CD4-positive, alpha-beta T cell (primary cell): Measurements from ENCODE around the gene NAXE. TPM values are rescaled to one million over a fixed set of nuclear protein-coding genes. Genes with fewer than 3 reads are reported as not detected.
"Not testable (repeated sequence)": the region's sequence is repeated elsewhere in the genome, so short reads cannot be mapped to it uniquely, and the experiment has no call there.

Source experiments
- ATAC-seq: fragments of 200-7000 bp; cut with Tn5 transposase; one replicate; pipeline ENCODE4 v1.10.0; 2022; ENCODE audit warnings: mild to moderate bottlenecking; ENCODE audit not compliant: poor library complexity
- CTCF ChIA-PET: fragments of 350-600 bp; sonication (Branson Sonifier 250); formaldehyde crosslinking; loops from one replicate; lab custom pipeline; 2021; ENCODE audit warnings: antibody characterized with exemption, inconsistent platforms; lab: Charles Lee
- POLR2A ChIA-PET: fragments of 350-600 bp; sonication (Branson Sonifier 250); formaldehyde crosslinking; loops from one replicate; lab custom pipeline; 2021; ENCODE audit warnings: antibody characterized with exemption, inconsistent platforms; lab: Charles Lee
- DNase-seq, 14 experiments: peaks; one replicate each; pipeline ENCODE4 v3.0.0-alpha.2; 2013 to 2020; ENCODE audit warnings: mixed read lengths in 2 of 14
- H3K27ac ChIP-seq, 2 donors: one replicate each; pipeline versions ENCODE4 v1.5.1 to v1.7.0; 2013; ENCODE audit warnings: low read length in 2 of 2, low read depth in 1 of 2, mild to moderate bottlenecking in 1 of 2
- H3K27me3 ChIP-seq, 2 experiments: 1 replicate in 1 of 2; 2 replicates in 1 of 2; pipeline versions ENCODE4 v1.6.1 to v1.7.0; 2013; ENCODE audit warnings: low read length in 2 of 2, control low read depth in 1 of 2, mild to moderate bottlenecking in 1 of 2, moderate library complexity in 1 of 2; ENCODE audit not compliant: insufficient read depth in 2 of 2, control insufficient read depth in 1 of 2
- H3K36me3 ChIP-seq: one replicate; pipeline ENCODE4 v1.6.1; 2013; ENCODE audit warnings: low read length, control low read depth; ENCODE audit not compliant: insufficient read depth
- H3K4me1 ChIP-seq: one replicate; pipeline ENCODE4 v1.6.1; 2013; ENCODE audit warnings: low read length, control low read depth; ENCODE audit not compliant: insufficient read depth
- H3K4me3 ChIP-seq: one replicate; pipeline ENCODE4 v1.5.1; 2013; ENCODE audit warnings: mild to moderate bottlenecking, low read length, moderate library complexity
- H3K9me3 ChIP-seq, 2 experiments: 1 replicate in 1 of 2; 2 replicates in 1 of 2; pipeline versions ENCODE4 v1.6.1 to v1.7.0; 2013; ENCODE audit warnings: low read length in 2 of 2, mild to moderate bottlenecking in 2 of 2, control low read depth in 1 of 2, moderate library complexity in 1 of 2; ENCODE audit not compliant: control insufficient read depth in 1 of 2, insufficient read depth in 1 of 2
- H3K27ac Mint-ChIP-seq: one replicate; pipeline ENCODE4 v1.8.0; 2020; ENCODE audit warnings: mixed read lengths
- H3K27me3 Mint-ChIP-seq: one replicate; pipeline ENCODE4 v1.8.0; 2021; ENCODE audit warnings: mixed read lengths
- H3K36me3 Mint-ChIP-seq: one replicate; pipeline ENCODE4 v1.8.0; 2021; ENCODE audit warnings: low read depth, mixed read lengths
- H3K4me1 Mint-ChIP-seq: one replicate; pipeline ENCODE4 v1.8.0; 2021; ENCODE audit warnings: low read depth, mixed read lengths
- H3K4me3 Mint-ChIP-seq: one replicate; pipeline ENCODE4 v1.8.0; 2020; ENCODE audit warnings: mild to moderate bottlenecking, mixed read lengths
- H3K9me3 Mint-ChIP-seq: one replicate; pipeline ENCODE4 v1.8.0; 2020; ENCODE audit warnings: mixed read lengths
- CTCF ChIP-seq: fragments of 200-600 bp; IDR thresholded peaks from one replicate; pipeline ENCODE4 v1.8.0; 2022; ENCODE audit warnings: antibody characterized with exemption, mild to moderate bottlenecking
- intact Hi-C, 2 experiments: fragments of 100-400 bp; cut with DNase I in 1 of 2; cut with micrococcal nuclease in 1 of 2; formaldehyde crosslinking; loops; one replicate each; pipeline versions ENCODE4 v1.15.1 to v1.9.0; 2023 to 2025; cut with DNase I, micrococcal nuclease
- total RNA-seq, 174 experiments: library from RNA in 2 of 174; stranded (reverse) in 2 of 174; gene quantifications; one replicate each; pipeline ENCODE4 v1.2.3 and lab custom pipeline; 2021 to 2026

NAXE gene
- total RNA-seq, 2 experiments from 2014 or later: 23.3 to 27.8 TPM

- H3K9me3 Mint-ChIP-seq: no peaks in the 10 kb centered on the region
- intact Hi-C loops: no loop called here
- Histone ChIP-seq H3K27me3 (no peaks in the 10 kb centered on the region), H3K4me3 (no peak overlapping the region), H3K4me1 (peaks cover 35% of the 10 kb centered on the region), H3K9me3 (no peaks in the 10 kb centered on the region), H3K36me3 (no peaks in the 10 kb centered on the region), H3K27ac (no peak overlapping the region)
- DNase-seq (no peak), ATAC-seq (no peak)
- H3K4me1 Mint-ChIP-seq: peaks cover 36% of the 10 kb centered on the region
- peaks cover 9% of the 10 kb centered on the region for H3K36me3 Mint-ChIP-seq
- H3K27ac Mint-ChIP-seq: no peak overlapping the region
- ChIA-PET POLR2A (interaction anchor here (1.7 kb wide), 1 partner anchor 96 kb away, joined by 3 read pairs; no protein-coding TSS in a partner anchor), CTCF (interaction anchor here (0.7 to 0.9 kb wide), 2 partner anchors 22 to 107 kb away, joined by 3 to 4 read pairs; no protein-coding TSS in a partner anchor)
- H3K27me3 Mint-ChIP-seq: no peaks in the 10 kb centered on the region
- TF ChIP-seq CTCF: no peak
- no peak overlapping the region for H3K4me3 Mint-ChIP-seq
These were observed 4.6 kb upstream of the NAXE start for GRCh38 chr1:156586892-156587477.

- not testable (repeated sequence) for ATAC-seq
These were observed 3.6 kb upstream of the NAXE start for GRCh38 chr1:156587927-156588326.

GRCh38 chr1:156589546-156589945 lies 2.0 kb upstream of the NAXE start:
- no peak overlapping the region for H3K4me3 Mint-ChIP-seq
- intact Hi-C loops: no loop called here
- H3K9me3 Mint-ChIP-seq: no peaks in the 10 kb centered on the region
- Histone ChIP-seq H3K9me3 (no peaks in the 10 kb centered on the region), H3K36me3 (peaks cover 16% of the 10 kb centered on the region), H3K27ac (no peak overlapping the region), H3K4me1 (peaks cover 26% of the 10 kb centered on the region), H3K4me3 (no peak overlapping the region), H3K27me3 (no peaks in the 10 kb centered on the region)
- peaks cover 22% of the 10 kb centered on the region for H3K4me1 Mint-ChIP-seq
- DNase-seq (no peak), ATAC-seq (no peak)
- CTCF ChIA-PET: interaction anchor here (2.5 kb wide), 1 partner anchor 19 kb away, joined by 6 read pairs; no protein-coding TSS in a partner anchor
- TF ChIP-seq CTCF: no peak
- H3K27me3 Mint-ChIP-seq: no peaks in the 10 kb centered on the region
- H3K36me3 Mint-ChIP-seq: peaks cover 25% of the 10 kb centered on the region
- no peak overlapping the region for H3K27ac Mint-ChIP-seq
- POLR2A ChIA-PET: interaction anchor here (1.4 kb wide), 1 partner anchor 9 kb away, joined by 3 read pairs; no protein-coding TSS in a partner anchor

More at GRCh38 chr1:156587927-156588326, 3.6 kb upstream of the NAXE start:
- DNase-seq, H3K27ac Mint-ChIP-seq, H3K27me3 Mint-ChIP-seq, H3K36me3 ChIP-seq, H3K4me3 ChIP-seq, intact Hi-C loops, H3K9me3 ChIP-seq, H3K27ac ChIP-seq, H3K9me3 Mint-ChIP-seq, H3K27me3 ChIP-seq, POLR2A ChIA-PET: not testable (repeated sequence)
- H3K4me3 Mint-ChIP-seq: peak overlapping the region; percentile 25
- CTCF ChIA-PET: interaction anchor here (2.5 kb wide), 1 partner anchor 20 kb away, joined by 6 read pairs; no protein-coding TSS in a partner anchor
- H3K4me1 ChIP-seq: peaks cover 35% of the 10 kb centered on the region
- H3K4me1 Mint-ChIP-seq: peaks cover 34% of the 10 kb centered on the region
- H3K36me3 Mint-ChIP-seq: peaks cover 16% of the 10 kb centered on the region
